ENCODE results near the gene TAF8. TPM values are rescaled to one million over a fixed set of nuclear protein-coding genes. Genes with fewer than 3 reads are reported as not detected.

The TAF8 gene
- total RNA-seq, 4 donors from 2014 or later: 16.3 to 49.2 (median 35.6) TPM

- DNase-seq (no peak), ATAC-seq (no peak)
- in situ Hi-C loops (cut with MboI; ENCODE audit: low sequenced_read_pairs in 4 of 4) (no loop called here), intact Hi-C loops (cut with DNase I; ENCODE audit: low total_unique reads) (no loop called here)
- H3K27ac ChIP-seq: no peak overlapping the region
- TF ChIP-seq POLR2A (IDR thresholded peaks at IDR 0.05) (no peak), CTCF (IDR thresholded peaks at IDR 0.05 in 4 of 5, conservative IDR thresholded peaks at IDR 0.05 in 1 of 5) (no peak)
- H3K4me1 ChIP-seq: peaks cover 0 to 14% of the 10 kb centered on the region in 2 donors
- no peaks in the 10 kb centered on the region for H3K36me3 ChIP-seq
- no peaks in the 10 kb centered on the region for H3K9me3 ChIP-seq
- no peaks in the 10 kb centered on the region for H3K27me3 ChIP-seq
- H3K4me3 ChIP-seq: no peak overlapping the region
Measured at GRCh38 chr6:42017021-42017643, 33.2 kb upstream of the TAF8 start.

- Histone ChIP-seq H3K4me1 (peaks cover 0 to 9% of the 10 kb centered on the region in 2 donors), H3K4me3 (no peak overlapping the region), H3K9me3 (no peaks in the 10 kb centered on the region), H3K27ac (no peak overlapping the region), H3K27me3 (no peaks in the 10 kb centered on the region), H3K36me3 (no peaks in the 10 kb centered on the region)
- ATAC-seq: no peak
- no peak for DNase-seq
- TF ChIP-seq POLR2A (IDR thresholded peaks at IDR 0.05) (no peak), CTCF (IDR thresholded peaks at IDR 0.05 in 4 of 5, conservative IDR thresholded peaks at IDR 0.05 in 1 of 5) (no peak)
- intact Hi-C loops (cut with DNase I; ENCODE audit: low total_unique reads) (no loop called here), in situ Hi-C loops (cut with MboI; ENCODE audit: low sequenced_read_pairs in 4 of 4) (no loop called here)
Measured at GRCh38 chr6:42020967-42021366, 29.4 kb upstream of the TAF8 start.

GRCh38 chr6:42021847-42022754 lies 28.2 kb upstream of the TAF8 start:
- no peak for ATAC-seq
- in situ Hi-C loops (cut with MboI; ENCODE audit: low sequenced_read_pairs in 4 of 4): no loop called here
- Histone ChIP-seq H3K4me1 (peaks cover 0 to 9% of the 10 kb centered on the region in 2 donors), H3K9me3 (no peaks in the 10 kb centered on the region), H3K27me3 (no peaks in the 10 kb centered on the region), H3K27ac (no peak overlapping the region), H3K4me3 (no peak overlapping the region), H3K36me3 (no peaks in the 10 kb centered on the region)
- DNase-seq: no peak
- TF ChIP-seq CTCF (IDR thresholded peaks at IDR 0.05 in 4 of 5, conservative IDR thresholded peaks at IDR 0.05 in 1 of 5) (no peak), POLR2A (IDR thresholded peaks at IDR 0.05) (no peak)
- intact Hi-C loops (cut with DNase I; ENCODE audit: low total_unique reads): no loop called here

GRCh38 chr6:42022755-42023384 lies 27.5 kb upstream of the TAF8 start:
- DNase-seq (no peak), ATAC-seq (no peak)
- in situ Hi-C loops (cut with MboI; ENCODE audit: low sequenced_read_pairs in 4 of 4): no loop called here
- Histone ChIP-seq H3K27me3 (no peaks in the 10 kb centered on the region), H3K36me3 (no peaks in the 10 kb centered on the region), H3K4me3 (no peak overlapping the region), H3K27ac (no peak overlapping the region), H3K4me1 (peaks cover 0 to 9% of the 10 kb centered on the region in 2 donors), H3K9me3 (no peaks in the 10 kb centered on the region)
- intact Hi-C loops (cut with DNase I; ENCODE audit: low total_unique reads): no loop called here
- no peak for TF ChIP-seq CTCF (IDR thresholded peaks at IDR 0.05 in 4 of 5, conservative IDR thresholded peaks at IDR 0.05 in 1 of 5)
- no peak for TF ChIP-seq POLR2A (IDR thresholded peaks at IDR 0.05)
